ENCODE results near the gene ABCD3. TPM values are rescaled to one million over a fixed set of nuclear protein-coding genes. Genes with fewer than 3 reads are reported as not detected.

Gene ABCD3
- total RNA-seq, 3 donors from 2014 or later: 22.2 to 60.3 (median 36.1) TPM

DNA sequence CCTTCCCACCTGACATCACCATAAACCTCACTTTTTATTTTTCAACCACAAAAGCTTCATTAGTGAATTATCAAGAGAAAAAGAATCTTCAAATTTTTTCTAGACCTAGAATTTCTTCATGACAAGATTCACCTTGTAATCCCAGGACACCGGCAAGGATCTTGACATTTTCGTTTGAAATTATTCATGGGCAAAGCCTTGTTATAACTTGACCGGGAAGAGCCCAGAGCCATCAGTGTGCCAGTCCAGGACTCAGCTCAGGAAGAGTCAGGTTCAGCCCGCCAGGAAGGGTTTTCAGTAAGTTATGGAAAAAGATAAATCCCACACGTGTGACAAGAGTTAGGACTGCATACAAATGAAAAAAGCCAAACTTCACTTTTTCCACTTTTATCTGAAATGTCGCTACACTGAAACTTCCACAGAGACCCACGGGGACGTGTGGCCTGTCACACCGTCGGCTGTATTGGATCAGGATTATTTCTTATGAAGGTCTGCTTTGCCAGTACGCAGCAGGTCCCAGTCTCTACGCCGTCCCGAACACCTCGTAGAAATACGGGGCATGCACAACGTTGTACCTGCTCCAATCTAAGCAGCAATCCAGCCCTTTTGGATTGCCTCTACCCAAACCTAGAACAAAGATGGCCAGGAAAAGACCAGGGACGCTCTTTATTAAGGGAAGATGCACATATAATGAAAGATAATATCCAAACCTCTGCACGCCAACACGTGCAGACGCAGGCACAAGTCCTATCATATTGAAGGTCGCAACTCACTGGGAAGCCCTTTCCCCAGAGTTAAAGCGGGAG is 122.5 kb downstream of the ABCD3 start:
- intact Hi-C loops (cut with DNase I; ENCODE audit: low total_unique reads): no loop called here
- no peak for DNase-seq (ENCODE audit: low spot score in 2 of 2)
- Histone ChIP-seq H3K4me1 (peaks cover 0 to 4% of the 10 kb centered on the region in 2 donors), H3K27ac (peak overlapping the region; percentile 90 to 95), H3K9me3 (no peaks in the 10 kb centered on the region), H3K36me3 (no peaks in the 10 kb centered on the region), H3K27me3 (no peaks in the 10 kb centered on the region), H3K4me3 (peak overlapping the region; percentile 81 to 92 (median 91))
- no peak for TF ChIP-seq POLR2AphosphoS5 (IDR thresholded peaks at IDR 0.05)
- TF ChIP-seq, protein P1, sequence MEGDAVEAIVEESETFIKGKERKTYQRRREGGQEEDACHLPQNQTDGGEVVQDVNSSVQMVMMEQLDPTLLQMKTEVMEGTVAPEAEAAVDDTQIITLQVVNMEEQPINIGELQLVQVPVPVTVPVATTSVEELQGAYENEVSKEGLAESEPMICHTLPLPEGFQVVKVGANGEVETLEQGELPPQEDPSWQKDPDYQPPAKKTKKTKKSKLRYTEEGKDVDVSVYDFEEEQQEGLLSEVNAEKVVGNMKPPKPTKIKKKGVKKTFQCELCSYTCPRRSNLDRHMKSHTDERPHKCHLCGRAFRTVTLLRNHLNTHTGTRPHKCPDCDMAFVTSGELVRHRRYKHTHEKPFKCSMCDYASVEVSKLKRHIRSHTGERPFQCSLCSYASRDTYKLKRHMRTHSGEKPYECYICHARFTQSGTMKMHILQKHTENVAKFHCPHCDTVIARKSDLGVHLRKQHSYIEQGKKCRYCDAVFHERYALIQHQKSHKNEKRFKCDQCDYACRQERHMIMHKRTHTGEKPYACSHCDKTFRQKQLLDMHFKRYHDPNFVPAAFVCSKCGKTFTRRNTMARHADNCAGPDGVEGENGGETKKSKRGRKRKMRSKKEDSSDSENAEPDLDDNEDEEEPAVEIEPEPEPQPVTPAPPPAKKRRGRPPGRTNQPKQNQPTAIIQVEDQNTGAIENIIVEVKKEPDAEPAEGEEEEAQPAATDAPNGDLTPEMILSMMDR (IDR thresholded peaks at IDR 0.05): no peak
- no peak for TF ChIP-seq POLR2A (IDR thresholded peaks at IDR 0.05)

GRCh38 chr1:94541246-94542087 is 123.3 kb downstream of the ABCD3 start, which contains the start of gene F3:
Gene F3 (minus strand): TSS chr1:94541759. CDS start chr1:94541636, 123 bp downstream.
- peaks cover 0 to 4% of the 10 kb centered on the region in 2 donors for H3K4me1 ChIP-seq
- no peaks in the 10 kb centered on the region for H3K27me3 ChIP-seq
- no peaks in the 10 kb centered on the region for H3K9me3 ChIP-seq
- TF ChIP-seq, protein P1 (IDR thresholded peaks at IDR 0.05): no peak
- TF ChIP-seq POLR2AphosphoS5 (IDR thresholded peaks at IDR 0.05) (peak; percentile 75 to 95 (median 89)), POLR2A (IDR thresholded peaks at IDR 0.05) (peak; percentile 83)
- peak within 1 kb of the TSS; percentile 90 to 95 for H3K27ac ChIP-seq
- peak within 1 kb of the TSS; percentile 81 to 92 (median 91) for H3K4me3 ChIP-seq
- no peaks in the 10 kb centered on the region for H3K36me3 ChIP-seq
- peak; percentile 88 to 93 for DNase-seq (ENCODE audit: low spot score in 2 of 2)
- intact Hi-C loops (cut with DNase I; ENCODE audit: low total_unique reads): no loop called here

- intact Hi-C loops (cut with DNase I; ENCODE audit: low total_unique reads): no loop called here
These were observed 124.1 kb downstream of the ABCD3 start for GRCh38 chr1:94542088-94542870.

GRCh38 chr1:94543001-94543400 is 124.8 kb downstream of the ABCD3 start:
- no peaks in the 10 kb centered on the region for H3K9me3 ChIP-seq
- peak overlapping the region; percentile 81 to 92 (median 91) for H3K4me3 ChIP-seq
- no peak overlapping the region for H3K27ac ChIP-seq
- no peaks in the 10 kb centered on the region for H3K27me3 ChIP-seq
- intact Hi-C loops (cut with DNase I; ENCODE audit: low total_unique reads): no loop called here
- no peaks in the 10 kb centered on the region for H3K36me3 ChIP-seq
- TF ChIP-seq, protein P1 (IDR thresholded peaks at IDR 0.05): no peak
- TF ChIP-seq POLR2A (IDR thresholded peaks at IDR 0.05) (no peak), POLR2AphosphoS5 (IDR thresholded peaks at IDR 0.05) (no peak)
- DNase-seq (ENCODE audit: low spot score in 2 of 2): no peak
- peaks cover 0 to 4% of the 10 kb centered on the region in 2 donors for H3K4me1 ChIP-seq

More at GRCh38 chr1:94542088-94542870, 124.1 kb downstream of the ABCD3 start:
- Histone ChIP-seq H3K27ac (peak overlapping the region; percentile 90 to 95), H3K27me3 (no peaks in the 10 kb centered on the region), H3K4me1 (peaks cover 0 to 4% of the 10 kb centered on the region in 2 donors), H3K9me3 (no peaks in the 10 kb centered on the region), H3K36me3 (no peaks in the 10 kb centered on the region), H3K4me3 (peak overlapping the region; percentile 81 to 92 (median 91))
- TF ChIP-seq POLR2AphosphoS5 (IDR thresholded peaks at IDR 0.05): peak in 1 of 3 donors; percentile 2
- TF ChIP-seq, protein P1 (IDR thresholded peaks at IDR 0.05): no peak
- no peak for DNase-seq (ENCODE audit: low spot score in 2 of 2)

Data from breast epithelium (tissue), 4 donors.